A549 (cell line): Measurements from ENCODE around the gene ACTR1A.
"Not testable (repeated sequence)": the region's sequence is repeated elsewhere in the genome, so short reads cannot be mapped to it uniquely, and the experiment has no call there.

Experiments
- BHLHE40 ChIP-seq: IDR thresholded peaks from 2 replicates; pipeline ENCODE4 v1.6.1; 2012; ENCODE audit warnings: low read depth, low read length, inconsistent platforms
- GATA3 ChIP-seq: IDR thresholded peaks from 2 replicates; pipeline ENCODE4 v1.6.1; 2012; ENCODE audit warnings: borderline replicate concordance
- HDAC2 ChIP-seq: fragments of 200-600 bp; sonication (generic); IDR thresholded peaks from 2 replicates; pipeline ENCODE4 v1.6.1; 2016
- JUNB ChIP-seq: fragments of >200 bp; sonication (Bioruptor Twin); formaldehyde crosslinking; IDR thresholded peaks from 2 replicates; pipeline ENCODE4 v1.6.1; 2016
- KDM1A ChIP-seq: fragments of 200-600 bp; sonication (generic); IDR thresholded peaks from 2 replicates; pipeline ENCODE4 v1.6.1; 2016; ENCODE audit warnings: low read depth, mild to moderate bottlenecking
- MAX ChIP-seq: IDR thresholded peaks from 2 replicates; pipeline ENCODE4 v1.6.1; 2012
- MAZ ChIP-seq: fragments of 150-350 bp; IDR thresholded peaks from 2 replicates; pipeline ENCODE4 v1.6.1; 2014; ENCODE audit warnings: antibody characterized with exemption, low read depth, low read length, borderline replicate concordance
- POLR2AphosphoS2 ChIP-seq: conservative IDR thresholded peaks from 2 replicates; pipeline ENCODE4 v1.6.1; 2012; ENCODE audit warnings: low read length, improper control_type of control experiment, inconsistent platforms
- RAD21 ChIP-seq, 2 experiments: fragments of >200 bp in 1 of 2; sonication (Bioruptor Twin) in 1 of 2; formaldehyde crosslinking in 1 of 2; IDR thresholded peaks in 1 of 2; conservative IDR thresholded peaks in 1 of 2; 2 replicates in 1 of 2; 3 replicates in 1 of 2; pipeline ENCODE4 v1.6.1; 2012 to 2018; ENCODE audit warnings: inconsistent platforms in 1 of 2
- REST ChIP-seq: fragments of 200-600 bp; sonication (generic); IDR thresholded peaks from 2 replicates; pipeline ENCODE4 v1.6.1; 2016; ENCODE audit warnings: antibody characterized with exemption, mild to moderate bottlenecking, moderate library complexity
- RFX5 ChIP-seq: fragments of 450-650 bp; IDR thresholded peaks from 2 replicates; pipeline ENCODE4 v1.7.1; 2014; ENCODE audit warnings: antibody characterized with exemption, mild to moderate bottlenecking, moderate library complexity
- TF ChIP-seq, protein P1 (sequence below): IDR thresholded peaks from 2 replicates; pipeline ENCODE4 v1.6.1; 2012
- TF ChIP-seq, protein P2 (sequence below): fragments of >200 bp; sonication (Bioruptor Twin); formaldehyde crosslinking; IDR thresholded peaks from 3 replicates; pipeline ENCODE4 v1.5.1; 2016

DNA sequence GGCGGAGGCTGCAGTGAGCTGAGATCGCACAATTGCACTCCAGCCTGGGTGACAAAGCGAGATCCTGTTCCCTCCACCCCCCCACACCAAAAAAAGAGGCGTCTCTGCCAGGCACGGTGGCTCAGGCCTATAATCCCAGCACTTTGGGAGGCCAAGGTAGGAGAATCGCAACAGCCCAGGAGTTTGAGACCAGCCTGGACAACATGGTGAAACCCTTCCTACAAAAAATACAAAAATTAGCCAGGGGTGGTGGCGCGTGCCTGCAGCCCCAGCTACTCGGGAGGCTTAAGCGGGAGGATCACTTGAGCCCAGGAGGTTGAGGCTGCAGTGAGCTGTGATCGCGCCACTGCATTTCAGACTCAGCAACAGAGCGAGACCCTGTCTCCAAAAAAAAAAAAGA is 1.8 kb downstream of the ACTR1A start:
- TF ChIP-seq, protein P1, sequence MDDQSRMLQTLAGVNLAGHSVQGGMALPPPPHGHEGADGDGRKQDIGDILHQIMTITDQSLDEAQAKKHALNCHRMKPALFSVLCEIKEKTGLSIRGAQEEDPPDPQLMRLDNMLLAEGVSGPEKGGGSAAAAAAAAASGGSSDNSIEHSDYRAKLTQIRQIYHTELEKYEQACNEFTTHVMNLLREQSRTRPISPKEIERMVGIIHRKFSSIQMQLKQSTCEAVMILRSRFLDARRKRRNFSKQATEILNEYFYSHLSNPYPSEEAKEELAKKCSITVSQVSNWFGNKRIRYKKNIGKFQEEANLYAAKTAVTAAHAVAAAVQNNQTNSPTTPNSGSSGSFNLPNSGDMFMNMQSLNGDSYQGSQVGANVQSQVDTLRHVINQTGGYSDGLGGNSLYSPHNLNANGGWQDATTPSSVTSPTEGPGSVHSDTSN, result not testable (repeated sequence)
- not testable (repeated sequence) for TF ChIP-seq REST; RFX5; BHLHE40; HDAC2; MAX; KDM1A; POLR2AphosphoS2; JUNB; MAZ; GATA3; RAD21 (conservative IDR thresholded peaks at IDR 0.05 in 1 of 2, IDR thresholded peaks at IDR 0.05 in 1 of 2)
- TF ChIP-seq, protein P2, sequence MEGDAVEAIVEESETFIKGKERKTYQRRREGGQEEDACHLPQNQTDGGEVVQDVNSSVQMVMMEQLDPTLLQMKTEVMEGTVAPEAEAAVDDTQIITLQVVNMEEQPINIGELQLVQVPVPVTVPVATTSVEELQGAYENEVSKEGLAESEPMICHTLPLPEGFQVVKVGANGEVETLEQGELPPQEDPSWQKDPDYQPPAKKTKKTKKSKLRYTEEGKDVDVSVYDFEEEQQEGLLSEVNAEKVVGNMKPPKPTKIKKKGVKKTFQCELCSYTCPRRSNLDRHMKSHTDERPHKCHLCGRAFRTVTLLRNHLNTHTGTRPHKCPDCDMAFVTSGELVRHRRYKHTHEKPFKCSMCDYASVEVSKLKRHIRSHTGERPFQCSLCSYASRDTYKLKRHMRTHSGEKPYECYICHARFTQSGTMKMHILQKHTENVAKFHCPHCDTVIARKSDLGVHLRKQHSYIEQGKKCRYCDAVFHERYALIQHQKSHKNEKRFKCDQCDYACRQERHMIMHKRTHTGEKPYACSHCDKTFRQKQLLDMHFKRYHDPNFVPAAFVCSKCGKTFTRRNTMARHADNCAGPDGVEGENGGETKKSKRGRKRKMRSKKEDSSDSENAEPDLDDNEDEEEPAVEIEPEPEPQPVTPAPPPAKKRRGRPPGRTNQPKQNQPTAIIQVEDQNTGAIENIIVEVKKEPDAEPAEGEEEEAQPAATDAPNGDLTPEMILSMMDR, result not testable (repeated sequence)
